22Rv1 (cell line): ENCODE measurements around the gene PLCB1.

Source experiments
- ZFX ChIP-seq: fragments of 450-650 bp; IDR thresholded peaks from 2 replicates; pipeline ENCODE4 v1.6.1; 2017; ENCODE audit warnings: antibody characterized with exemption, borderline replicate concordance
- TF ChIP-seq, protein P1 (sequence below): fragments of 450-650 bp; IDR thresholded peaks from 2 replicates; pipeline ENCODE4 v1.5.1; 2017; ENCODE audit warnings: mild to moderate bottlenecking

DNA sequence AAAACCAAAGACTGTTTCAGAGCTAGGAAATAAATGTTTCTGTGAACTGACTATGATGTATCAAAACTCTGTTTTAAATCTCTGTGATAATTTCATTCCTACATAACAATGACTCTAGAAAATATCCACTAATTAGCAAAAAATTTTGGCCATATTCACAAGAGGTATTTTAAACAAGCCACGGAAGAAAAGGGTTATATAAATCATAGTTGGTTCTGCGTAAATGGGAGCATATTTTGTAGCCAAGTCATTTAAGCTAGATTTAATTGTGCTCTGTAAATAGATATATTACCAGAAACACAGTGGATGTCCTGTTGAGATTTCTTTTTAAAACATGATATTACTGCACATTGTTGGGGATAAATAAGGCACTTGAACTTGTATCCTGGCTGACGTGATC is 520.3 kb downstream of the PLCB1 start:
- TF ChIP-seq, protein P1, sequence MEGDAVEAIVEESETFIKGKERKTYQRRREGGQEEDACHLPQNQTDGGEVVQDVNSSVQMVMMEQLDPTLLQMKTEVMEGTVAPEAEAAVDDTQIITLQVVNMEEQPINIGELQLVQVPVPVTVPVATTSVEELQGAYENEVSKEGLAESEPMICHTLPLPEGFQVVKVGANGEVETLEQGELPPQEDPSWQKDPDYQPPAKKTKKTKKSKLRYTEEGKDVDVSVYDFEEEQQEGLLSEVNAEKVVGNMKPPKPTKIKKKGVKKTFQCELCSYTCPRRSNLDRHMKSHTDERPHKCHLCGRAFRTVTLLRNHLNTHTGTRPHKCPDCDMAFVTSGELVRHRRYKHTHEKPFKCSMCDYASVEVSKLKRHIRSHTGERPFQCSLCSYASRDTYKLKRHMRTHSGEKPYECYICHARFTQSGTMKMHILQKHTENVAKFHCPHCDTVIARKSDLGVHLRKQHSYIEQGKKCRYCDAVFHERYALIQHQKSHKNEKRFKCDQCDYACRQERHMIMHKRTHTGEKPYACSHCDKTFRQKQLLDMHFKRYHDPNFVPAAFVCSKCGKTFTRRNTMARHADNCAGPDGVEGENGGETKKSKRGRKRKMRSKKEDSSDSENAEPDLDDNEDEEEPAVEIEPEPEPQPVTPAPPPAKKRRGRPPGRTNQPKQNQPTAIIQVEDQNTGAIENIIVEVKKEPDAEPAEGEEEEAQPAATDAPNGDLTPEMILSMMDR: no peak
- no peak for TF ChIP-seq ZFX
